Common myeloid progenitor, CD34-positive (primary cell): ENCODE results near the gene STARD13.
A peak's percentile ranks its signal among the peaks of the same experiment; 100 is the strongest.

Source experiments
- CTCF ChIA-PET: fragments of 350-600 bp; sonication (Branson Sonifier 250); formaldehyde crosslinking; loops from one replicate; lab custom pipeline; 2021; ENCODE audit warnings: antibody characterized with exemption; lab: Charles Lee
- POLR2A ChIA-PET: fragments of 350-600 bp; sonication (Branson Sonifier 250); formaldehyde crosslinking; loops from one replicate; lab custom pipeline; 2021; ENCODE audit warnings: antibody characterized with exemption; lab: Charles Lee
- DNase-seq, 3 donors: peaks; one replicate each; pipeline versions ENCODE4 v3.0.0 to v3.0.0-alpha.2; 2013
- H3K27ac ChIP-seq, 2 experiments: 1 replicate in 1 of 2; 2 replicates in 1 of 2; pipeline ENCODE4 v1.7.0; 2013; ENCODE audit warnings: inconsistent platforms in 2 of 2, low read length in 2 of 2, mild to moderate bottlenecking in 2 of 2, low read depth in 1 of 2, moderate library complexity in 1 of 2; ENCODE audit not compliant: severe bottlenecking in 2 of 2, insufficient read depth in 1 of 2, poor library complexity in 1 of 2
- H3K27me3 ChIP-seq, 5 experiments: replicated peaks in 2 of 5; 1 replicate in 3 of 5; 2 replicates in 2 of 5; pipeline versions ENCODE4 v1.6.1 to v1.7.0; 2013; ENCODE audit warnings: low read length in 4 of 5, mild to moderate bottlenecking in 2 of 5, moderate library complexity in 2 of 5, inconsistent platforms in 1 of 5; ENCODE audit not compliant: insufficient read depth in 5 of 5, control insufficient read depth in 4 of 5
- H3K36me3 ChIP-seq, 4 experiments: 1 replicate in 2 of 4; 2 replicates in 2 of 4; pipeline versions ENCODE4 v1.6.1 to v1.7.0; 2013; ENCODE audit warnings: low read length in 3 of 4, control low read depth in 1 of 4, mild to moderate bottlenecking in 1 of 4; ENCODE audit not compliant: control insufficient read depth in 4 of 4, insufficient read depth in 4 of 4
- H3K4me1 ChIP-seq, 4 experiments: 1 replicate in 3 of 4; 2 replicates in 1 of 4; pipeline versions ENCODE4 v1.6.1 to v1.7.1; 2013; ENCODE audit warnings: low read length in 3 of 4, mild to moderate bottlenecking in 3 of 4, control low read depth in 1 of 4, inconsistent platforms in 1 of 4, moderate library complexity in 1 of 4; ENCODE audit not compliant: control insufficient read depth in 4 of 4, insufficient read depth in 4 of 4; ENCODE audit errors: control extremely low read depth in 1 of 4
- H3K4me3 ChIP-seq, 7 experiments: 1 replicate in 4 of 7; 2 replicates in 3 of 7; pipeline versions ENCODE4 v1.5.1 to v1.7.0; 2013; ENCODE audit warnings: mild to moderate bottlenecking in 7 of 7, low read length in 6 of 7, moderate library complexity in 6 of 7, inconsistent platforms in 2 of 7, low read depth in 2 of 7, control low read depth in 1 of 7; ENCODE audit not compliant: insufficient read depth in 4 of 7, control insufficient read depth in 1 of 7; ENCODE audit errors: extremely low read depth in 1 of 7
- H3K9me3 ChIP-seq, 5 experiments: 1 replicate in 4 of 5; 2 replicates in 1 of 5; pipeline versions ENCODE4 v1.6.1 to v1.7.1; 2013; ENCODE audit warnings: low read length in 4 of 5, mild to moderate bottlenecking in 2 of 5, inconsistent platforms in 1 of 5, low read depth in 1 of 5, moderate library complexity in 1 of 5; ENCODE audit not compliant: control insufficient read depth in 4 of 5, insufficient read depth in 2 of 5; ENCODE audit errors: control extremely low read depth in 1 of 5
- WGBS: methylation state at CpG from one replicate; pipeline ENCODE4 v1.1.5; 2013; ENCODE audit not compliant: insufficient coverage; 5-methylcytosine and 5-hydroxymethylcytosine counted together

STARD13 gene

GRCh38 chr13:33137721-33138120 is 147.8 kb downstream of the STARD13 start:
- POLR2A ChIA-PET, result no interaction called here

DNA sequence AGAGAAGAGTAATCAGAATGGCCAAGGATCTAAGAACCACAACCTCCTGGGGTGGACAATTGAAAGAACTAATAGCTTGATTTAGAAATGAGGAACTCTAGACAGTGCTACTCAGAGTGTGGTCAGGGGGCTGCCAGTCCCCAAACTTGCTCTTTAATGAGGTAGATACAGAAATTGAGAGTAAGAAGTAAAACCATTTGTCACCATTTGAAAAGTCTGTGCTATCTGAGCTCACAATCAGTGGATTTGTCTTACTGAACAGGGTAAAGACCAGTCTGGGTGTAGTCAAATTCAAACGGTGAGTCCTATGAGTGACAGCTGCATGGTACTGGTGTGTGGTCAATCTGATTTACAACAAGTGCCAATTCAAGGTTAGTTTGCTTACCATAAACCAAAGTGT is 150.5 kb downstream of the STARD13 start:
- POLR2A ChIA-PET, result interaction anchor here (0.6 kb wide), 1 partner anchor 231 kb away, joined by 3 read pairs; no protein-coding TSS in a partner anchor

More at GRCh38 chr13:33137721-33138120, 147.8 kb downstream of the STARD13 start:
- CTCF ChIA-PET, result no interaction called here
- Histone ChIP-seq H3K4me3 (no peak overlapping the region), H3K36me3 (no peaks in the 10 kb centered on the region), H3K4me1 (no peaks in the 10 kb centered on the region), H3K9me3 (peaks cover 0 to 7% (median 4%) of the 10 kb centered on the region in 5 experiments), H3K27me3 (no peaks in the 10 kb centered on the region), H3K27ac (no peak overlapping the region)
- DNase-seq, result no peak
- WGBS, result 100% methylated on average over 2 of the region's 4 CpGs

GRCh38 chr13:33134213-33134612 is 151.3 kb downstream of the STARD13 start:
- H3K4me1 ChIP-seq, result no peaks in the 10 kb centered on the region
- WGBS, result 93% methylated on average over 2 of the region's 3 CpGs
- no peak for DNase-seq
- H3K4me3 ChIP-seq, result no peak overlapping the region
- POLR2A ChIA-PET, result no interaction called here
- peaks cover 0 to 2% (median under 1%) of the 10 kb centered on the region in 4 experiments for H3K36me3 ChIP-seq
- H3K27me3 ChIP-seq, result no peaks in the 10 kb centered on the region
- H3K9me3 ChIP-seq, result peaks cover 0 to 7% (median 4%) of the 10 kb centered on the region in 5 experiments
- CTCF ChIA-PET, result no interaction called here
- H3K27ac ChIP-seq, result no peak overlapping the region

More for the DNA sequence above, 150.5 kb downstream of the STARD13 start:
- peak in 1 of 3 donors; percentile 6 for DNase-seq
- Histone ChIP-seq H3K36me3 (no peaks in the 10 kb centered on the region), H3K4me1 (no peaks in the 10 kb centered on the region), H3K4me3 (no peak overlapping the region), H3K27me3 (no peaks in the 10 kb centered on the region), H3K27ac (no peak overlapping the region), H3K9me3 (peaks cover 0 to 7% (median 4%) of the 10 kb centered on the region in 5 experiments)
- CTCF ChIA-PET, result no interaction called here
- WGBS, result 100% methylated on average over 1 of the region's 1 CpG

GRCh38 chr13:33132644-33133440 is 152.7 kb downstream of the STARD13 start:
- no peak for DNase-seq
- POLR2A ChIA-PET, result no interaction called here
- Histone ChIP-seq H3K4me1 (no peaks in the 10 kb centered on the region), H3K9me3 (peaks cover 0 to 7% (median 4%) of the 10 kb centered on the region in 5 experiments), H3K27me3 (no peaks in the 10 kb centered on the region), H3K27ac (no peak overlapping the region), H3K4me3 (no peak overlapping the region), H3K36me3 (peaks cover 0 to 6% (median 1%) of the 10 kb centered on the region in 4 experiments)
- CTCF ChIA-PET, result interaction anchor here (2.3 kb wide), 1 partner anchor 12 kb away, joined by 5 read pairs; no protein-coding TSS in a partner anchor
- no CpG with 5 or more reads among the region's 1 CpG for WGBS

DNA sequence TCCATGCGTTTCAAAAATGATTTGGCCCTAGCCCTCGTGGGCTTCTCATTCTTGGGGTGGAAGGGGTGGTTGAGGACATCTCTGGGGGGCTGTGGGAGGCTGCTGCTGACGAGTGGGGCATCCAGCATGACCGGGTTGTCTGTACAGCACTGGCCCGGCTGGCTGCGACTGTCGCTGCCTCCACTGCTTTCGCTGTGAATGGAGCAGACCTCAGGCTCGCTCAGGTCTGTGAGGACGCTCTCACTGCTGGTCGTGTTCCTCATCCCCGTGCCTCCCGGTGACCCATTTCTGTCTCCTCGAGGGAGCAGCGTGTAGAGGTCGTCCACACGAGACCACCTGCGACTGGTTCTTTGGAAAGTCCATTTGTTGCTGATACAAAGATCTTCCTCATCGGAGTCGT is 155.7 kb downstream of the STARD13 start:
- H3K36me3 ChIP-seq, result peaks cover 0 to 6% (median 1%) of the 10 kb centered on the region in 4 experiments
- H3K4me3 ChIP-seq, result no peak overlapping the region
- H3K27me3 ChIP-seq, result no peaks in the 10 kb centered on the region
- DNase-seq, result no peak
- ChIA-PET CTCF (no interaction called here), POLR2A (no interaction called here)
- H3K27ac ChIP-seq, result no peak overlapping the region
- no peaks in the 10 kb centered on the region for H3K4me1 ChIP-seq
- 98% methylated on average over 18 of the region's 20 CpGs for WGBS
- H3K9me3 ChIP-seq, result no peaks in the 10 kb centered on the region

DNA sequence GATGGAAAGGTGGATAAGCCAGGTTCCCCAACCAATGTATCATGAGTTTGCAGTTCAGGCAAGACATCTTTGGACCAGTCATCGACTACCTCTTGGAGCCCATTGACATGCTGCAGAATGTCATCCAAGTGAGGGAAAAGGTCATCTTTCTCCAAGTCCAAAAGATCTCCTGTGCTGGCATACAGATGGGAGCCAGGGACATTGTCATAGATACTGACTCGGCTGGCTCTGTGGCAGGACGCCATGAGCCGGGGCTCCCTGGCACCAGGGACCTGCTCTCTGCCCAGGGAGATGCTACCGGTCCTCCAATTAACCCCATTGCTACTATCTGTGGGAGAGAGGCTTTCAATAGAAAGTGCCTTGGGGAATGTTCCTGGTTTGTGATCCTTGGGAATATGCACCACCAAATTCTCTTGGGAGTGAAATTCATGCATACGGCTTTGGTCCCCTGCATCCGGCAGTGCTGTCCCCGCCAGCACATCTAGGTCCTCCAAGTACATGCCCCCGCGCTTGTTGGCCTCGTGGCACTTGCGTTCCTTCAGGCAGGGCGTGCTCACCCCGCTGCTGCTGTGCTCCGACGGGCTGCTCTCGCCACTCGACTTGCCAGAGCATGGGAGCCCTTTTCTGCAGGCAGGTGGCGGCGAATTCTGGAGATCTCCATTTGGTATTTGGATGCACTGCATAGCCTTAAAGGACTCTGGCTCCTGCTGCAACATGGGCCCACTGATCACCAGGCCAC is 156.3 kb downstream of the STARD13 start:
- no peak for DNase-seq
- Histone ChIP-seq H3K27me3 (no peaks in the 10 kb centered on the region), H3K27ac (no peak overlapping the region), H3K36me3 (peaks cover 0 to 6% (median 1%) of the 10 kb centered on the region in 4 experiments), H3K9me3 (no peaks in the 10 kb centered on the region), H3K4me1 (no peaks in the 10 kb centered on the region), H3K4me3 (no peak overlapping the region)
- WGBS, result 98% methylated on average over 19 of the region's 20 CpGs
- ChIA-PET POLR2A (no interaction called here), CTCF (no interaction called here)

- Histone ChIP-seq H3K36me3 (peaks cover 0 to 6% (median 1%) of the 10 kb centered on the region in 4 experiments), H3K4me3 (no peak overlapping the region), H3K27ac (no peak overlapping the region), H3K27me3 (no peaks in the 10 kb centered on the region), H3K9me3 (no peaks in the 10 kb centered on the region), H3K4me1 (peaks cover 0 to 6% (median under 1%) of the 10 kb centered on the region in 4 experiments)
- WGBS, result 90% methylated on average over 3 of the region's 4 CpGs
- ChIA-PET POLR2A (no interaction called here), CTCF (no interaction called here)
- no peak for DNase-seq
Observed at GRCh38 chr13:33128134-33128533, 157.4 kb downstream of the STARD13 start.
